ENCODE results near the gene ALDH4A1.

- TF ChIP-seq EZH2 (IDR thresholded peaks at IDR 0.05) (no peak), CTCF (IDR thresholded peaks at IDR 0.05) (no peak)
Measured at GRCh38 chr1:18865176-18865575, 37.2 kb downstream of the ALDH4A1 start.
